Measurements from ENCODE around the gene ZNF684. TPM values are rescaled to one million over a fixed set of nuclear protein-coding genes. Genes with fewer than 3 reads are reported as not detected.

Gene ZNF684
- total RNA-seq, 1 experiment from 2014 or later = 1.4 TPM

DNA sequence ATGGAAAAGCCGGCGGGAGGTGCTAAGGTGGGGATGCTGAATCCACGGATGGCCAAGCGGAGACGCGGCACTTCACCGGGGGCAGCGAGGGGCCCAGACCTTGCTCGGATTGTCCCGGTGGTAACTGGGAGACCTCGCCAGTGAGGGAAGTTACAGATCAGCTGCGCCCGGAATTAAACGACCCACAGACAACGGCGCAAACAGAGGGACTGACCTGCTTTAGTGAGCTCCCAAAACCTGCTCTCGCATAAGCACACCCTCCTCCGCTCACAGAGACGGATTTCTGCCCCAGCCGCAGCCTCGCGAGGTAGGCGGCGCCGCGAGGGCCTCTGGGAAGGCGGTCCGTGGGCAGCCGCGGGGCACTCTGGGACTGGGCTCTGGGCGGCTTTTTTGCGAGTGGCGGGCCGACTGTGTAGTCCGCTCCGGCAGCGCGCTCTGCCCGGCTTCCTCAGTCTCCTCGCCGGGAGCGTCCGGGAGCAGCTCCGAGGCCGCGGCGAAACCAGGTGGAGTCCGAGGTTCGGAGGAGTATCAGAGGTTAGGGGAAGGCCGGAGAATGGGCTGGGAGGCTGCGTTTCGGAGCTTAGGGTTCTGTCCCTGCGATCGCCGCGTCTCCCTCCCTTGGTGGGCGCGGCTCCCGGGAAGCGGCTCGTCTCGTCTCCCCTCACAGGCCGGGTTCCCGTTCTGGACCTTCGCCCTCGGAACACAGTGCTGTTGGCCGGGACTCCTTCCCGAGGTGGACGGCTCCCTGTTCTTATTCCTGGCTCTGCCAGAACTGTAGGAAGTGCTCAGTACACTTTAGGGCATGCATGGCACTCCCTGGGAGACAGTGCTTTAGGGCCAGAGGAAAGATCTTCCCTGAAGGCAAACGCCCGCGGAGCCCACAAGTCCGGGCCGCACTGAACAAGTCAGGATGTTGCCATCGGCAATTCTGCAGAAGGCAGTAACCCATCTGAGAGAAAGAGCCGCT, 22.8 kb upstream of the ZNF684 start, which contains the start of gene EXO5:
EXO5 (plus strand) TSS at position 393 of the 967 bp plus-strand sequence. CDS start 5,778 bp downstream, outside the sequence.
- TF ChIP-seq, protein P1, sequence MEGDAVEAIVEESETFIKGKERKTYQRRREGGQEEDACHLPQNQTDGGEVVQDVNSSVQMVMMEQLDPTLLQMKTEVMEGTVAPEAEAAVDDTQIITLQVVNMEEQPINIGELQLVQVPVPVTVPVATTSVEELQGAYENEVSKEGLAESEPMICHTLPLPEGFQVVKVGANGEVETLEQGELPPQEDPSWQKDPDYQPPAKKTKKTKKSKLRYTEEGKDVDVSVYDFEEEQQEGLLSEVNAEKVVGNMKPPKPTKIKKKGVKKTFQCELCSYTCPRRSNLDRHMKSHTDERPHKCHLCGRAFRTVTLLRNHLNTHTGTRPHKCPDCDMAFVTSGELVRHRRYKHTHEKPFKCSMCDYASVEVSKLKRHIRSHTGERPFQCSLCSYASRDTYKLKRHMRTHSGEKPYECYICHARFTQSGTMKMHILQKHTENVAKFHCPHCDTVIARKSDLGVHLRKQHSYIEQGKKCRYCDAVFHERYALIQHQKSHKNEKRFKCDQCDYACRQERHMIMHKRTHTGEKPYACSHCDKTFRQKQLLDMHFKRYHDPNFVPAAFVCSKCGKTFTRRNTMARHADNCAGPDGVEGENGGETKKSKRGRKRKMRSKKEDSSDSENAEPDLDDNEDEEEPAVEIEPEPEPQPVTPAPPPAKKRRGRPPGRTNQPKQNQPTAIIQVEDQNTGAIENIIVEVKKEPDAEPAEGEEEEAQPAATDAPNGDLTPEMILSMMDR (IDR thresholded peaks at IDR 0.05; ENCODE audit: unreplicated experiment) = no peak
- POLR2A ChIA-PET = interaction anchor here (0.5 to 1.0 kb wide), 2 partner anchors 24 to 50 kb away, joined by 3 to 4 read pairs; no protein-coding TSS in a partner anchor

DNA sequence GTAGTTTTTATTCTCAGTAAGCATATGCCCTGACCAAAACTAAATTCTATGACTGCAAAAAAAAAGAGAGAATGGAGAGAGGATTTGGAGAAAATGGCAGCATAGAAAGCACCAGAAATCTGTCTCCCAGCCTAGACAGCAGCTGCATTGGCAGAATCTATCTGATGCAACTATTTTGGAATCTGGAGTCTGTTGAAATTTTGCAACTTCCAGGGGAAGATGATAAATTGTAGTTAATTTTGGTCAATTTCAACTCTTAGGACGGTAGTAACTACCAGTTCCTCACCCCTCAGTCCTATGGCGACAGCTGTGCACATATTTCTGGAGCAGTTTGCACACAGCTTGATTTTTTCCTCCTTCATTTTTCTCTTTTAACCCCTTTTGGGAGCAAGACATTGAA, 11.9 kb upstream of the ZNF684 start:
- no TSS peak for BruUV-seq (replicated peaks)
- intact Hi-C loops (cut with micrococcal nuclease) = no loop called here
- DNase-seq (ENCODE audit: unreplicated experiment) = no peak
- Mint-ChIP-seq H3K27me3 (ENCODE audit: insufficient read depth, unreplicated experiment) (no peaks in the 10 kb centered on the region), H3K4me3 (ENCODE audit: unreplicated experiment) (no peak overlapping the region), H3K9me3 (ENCODE audit: unreplicated experiment) (peaks cover 26% of the 10 kb centered on the region), H3K4me1 (ENCODE audit: insufficient read depth, unreplicated experiment) (no peaks in the 10 kb centered on the region), H3K36me3 (ENCODE audit: insufficient read depth, unreplicated experiment) (peaks cover 6% of the 10 kb centered on the region), H3K27ac (ENCODE audit: low read depth, unreplicated experiment) (no peak overlapping the region)
- TF ChIP-seq, protein P1 (IDR thresholded peaks at IDR 0.05; ENCODE audit: unreplicated experiment) = no peak
- POLR2A ChIA-PET = interaction anchor here (1.3 kb wide), 1 partner anchor 12 kb away, joined by 3 read pairs; the partner anchor contains the start of gene ZNF684
- CTCF ChIA-PET = interaction anchor here (0.7 kb wide), 1 partner anchor 391 kb away, joined by 5 read pairs; no protein-coding TSS in a partner anchor

More for the DNA sequence above, 22.8 kb upstream of the ZNF684 start, which contains the start of gene EXO5:
- peak within 1 kb of the TSS; percentile 76 for H3K4me3 Mint-ChIP-seq (ENCODE audit: unreplicated experiment)
- DNase-seq (ENCODE audit: unreplicated experiment) = peak; percentile 51
- BruUV-seq (replicated peaks) = TSS peak; percentile 51
- peak within 1 kb of the TSS; percentile 64 for H3K27ac Mint-ChIP-seq (ENCODE audit: low read depth, unreplicated experiment)
- no peaks in the 10 kb centered on the region for H3K4me1 Mint-ChIP-seq (ENCODE audit: insufficient read depth, unreplicated experiment)
- CTCF ChIA-PET = no interaction called here
- intact Hi-C loops (cut with micrococcal nuclease) = no loop called here
- H3K9me3 Mint-ChIP-seq (ENCODE audit: unreplicated experiment) = peaks cover 8% of the 10 kb centered on the region
- no peaks in the 10 kb centered on the region for H3K27me3 Mint-ChIP-seq (ENCODE audit: insufficient read depth, unreplicated experiment)
- peaks cover 3% of the 10 kb centered on the region for H3K36me3 Mint-ChIP-seq (ENCODE audit: insufficient read depth, unreplicated experiment)

GRCh38 chr1:40530735-40531380, 579 bp upstream of the ZNF684 start:
- Mint-ChIP-seq H3K27me3 (ENCODE audit: insufficient read depth, unreplicated experiment) (no peaks in the 10 kb centered on the region), H3K27ac (ENCODE audit: low read depth, unreplicated experiment) (peak overlapping the region; percentile 85), H3K9me3 (ENCODE audit: unreplicated experiment) (peaks cover 7% of the 10 kb centered on the region), H3K4me3 (ENCODE audit: unreplicated experiment) (peak overlapping the region; percentile 97), H3K36me3 (ENCODE audit: insufficient read depth, unreplicated experiment) (peaks cover 10% of the 10 kb centered on the region), H3K4me1 (ENCODE audit: insufficient read depth, unreplicated experiment) (peaks cover 23% of the 10 kb centered on the region)
- TSS peak; percentile 96 for BruUV-seq (replicated peaks)
- TF ChIP-seq, protein P1 (IDR thresholded peaks at IDR 0.05; ENCODE audit: unreplicated experiment) = no peak
- intact Hi-C loops (cut with micrococcal nuclease) = loop anchor here (5.0 kb wide), 1 partner anchor 136 kb away; the partner anchor contains the start of gene RIMS3
- POLR2A ChIA-PET = interaction anchor here (0.6 to 1.9 kb wide), 20 partner anchors 10 to 409 kb away, joined by 3 to 8 read pairs (median 4); partner anchors contain the start of genes NFYC, ZFP69B and ZMPSTE24
- DNase-seq (ENCODE audit: unreplicated experiment) = no peak
- CTCF ChIA-PET = no interaction called here

All from MCF 10A (cell line).